GM12874 (cell line): ENCODE results near the gene KLHDC10.

ENCODE experiments used
- TF ChIP-seq, protein P1 (sequence below): IDR thresholded peaks from 2 replicates; pipeline ENCODE4 v1.5.1; 2011; ENCODE audit warnings: low read depth, mild to moderate bottlenecking, control low read depth, low read length, moderate library complexity; ENCODE audit not compliant: insufficient read depth

Gene KLHDC10

DNA sequence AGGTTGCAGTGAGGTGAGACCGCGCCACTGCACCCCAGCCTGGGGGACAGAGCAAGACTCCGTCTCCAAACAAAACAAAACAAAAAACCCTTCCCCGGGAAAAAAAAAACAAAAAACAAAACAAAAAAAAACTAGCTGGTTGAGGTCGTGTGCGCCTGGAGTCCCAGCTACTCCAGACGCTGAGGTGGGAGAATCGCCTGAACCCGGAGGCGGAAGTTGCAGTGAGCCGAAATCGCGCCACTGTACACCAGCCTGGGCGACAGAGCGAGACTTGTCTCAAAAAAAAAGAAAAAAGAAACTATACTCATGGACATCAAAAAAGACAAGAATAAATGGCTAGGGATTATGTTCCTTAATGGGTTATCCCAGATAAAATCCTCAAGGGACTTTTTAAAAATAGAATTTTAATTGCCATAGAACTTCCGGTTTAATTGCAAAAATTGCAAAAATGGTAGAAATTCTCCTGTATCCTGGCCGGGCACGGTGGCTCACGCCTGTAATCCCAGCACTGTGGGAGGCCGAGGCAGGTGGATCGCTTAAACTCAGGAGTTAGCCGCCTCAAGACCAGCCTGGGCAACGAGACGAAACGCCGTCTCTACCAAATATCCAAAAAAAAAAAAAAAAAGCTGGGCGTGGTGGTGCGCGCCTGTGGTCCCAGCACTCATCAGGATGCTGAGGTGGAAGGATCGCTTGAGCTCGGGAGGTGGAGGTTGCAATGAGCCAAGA, 37.8 kb downstream of the KLHDC10 start:
- TF ChIP-seq, protein P1, sequence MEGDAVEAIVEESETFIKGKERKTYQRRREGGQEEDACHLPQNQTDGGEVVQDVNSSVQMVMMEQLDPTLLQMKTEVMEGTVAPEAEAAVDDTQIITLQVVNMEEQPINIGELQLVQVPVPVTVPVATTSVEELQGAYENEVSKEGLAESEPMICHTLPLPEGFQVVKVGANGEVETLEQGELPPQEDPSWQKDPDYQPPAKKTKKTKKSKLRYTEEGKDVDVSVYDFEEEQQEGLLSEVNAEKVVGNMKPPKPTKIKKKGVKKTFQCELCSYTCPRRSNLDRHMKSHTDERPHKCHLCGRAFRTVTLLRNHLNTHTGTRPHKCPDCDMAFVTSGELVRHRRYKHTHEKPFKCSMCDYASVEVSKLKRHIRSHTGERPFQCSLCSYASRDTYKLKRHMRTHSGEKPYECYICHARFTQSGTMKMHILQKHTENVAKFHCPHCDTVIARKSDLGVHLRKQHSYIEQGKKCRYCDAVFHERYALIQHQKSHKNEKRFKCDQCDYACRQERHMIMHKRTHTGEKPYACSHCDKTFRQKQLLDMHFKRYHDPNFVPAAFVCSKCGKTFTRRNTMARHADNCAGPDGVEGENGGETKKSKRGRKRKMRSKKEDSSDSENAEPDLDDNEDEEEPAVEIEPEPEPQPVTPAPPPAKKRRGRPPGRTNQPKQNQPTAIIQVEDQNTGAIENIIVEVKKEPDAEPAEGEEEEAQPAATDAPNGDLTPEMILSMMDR: no peak

- TF ChIP-seq, protein P1: no peak
These were observed 38.5 kb downstream of the KLHDC10 start for GRCh38 chr7:130108809-130109208.

DNA sequence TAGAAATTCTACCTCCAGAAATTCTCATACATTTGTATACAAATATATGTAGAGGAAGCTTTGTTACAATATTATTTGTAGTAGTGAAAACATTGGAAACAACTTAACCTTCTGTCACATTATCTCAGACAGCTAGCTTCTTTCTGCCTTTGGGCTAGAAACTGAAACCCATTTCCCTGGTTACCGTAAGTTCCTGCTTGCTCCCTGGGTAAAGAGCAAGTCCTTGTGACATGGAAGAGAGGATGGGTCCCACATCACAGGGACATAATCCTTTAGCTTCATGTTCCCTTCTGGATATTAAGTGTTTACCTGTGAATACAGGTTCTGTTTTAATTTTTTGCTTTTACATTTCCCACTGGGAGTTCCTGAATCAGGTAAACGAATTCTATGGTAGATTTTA, 41.8 kb downstream of the KLHDC10 start:
- TF ChIP-seq, protein P1: no peak

DNA sequence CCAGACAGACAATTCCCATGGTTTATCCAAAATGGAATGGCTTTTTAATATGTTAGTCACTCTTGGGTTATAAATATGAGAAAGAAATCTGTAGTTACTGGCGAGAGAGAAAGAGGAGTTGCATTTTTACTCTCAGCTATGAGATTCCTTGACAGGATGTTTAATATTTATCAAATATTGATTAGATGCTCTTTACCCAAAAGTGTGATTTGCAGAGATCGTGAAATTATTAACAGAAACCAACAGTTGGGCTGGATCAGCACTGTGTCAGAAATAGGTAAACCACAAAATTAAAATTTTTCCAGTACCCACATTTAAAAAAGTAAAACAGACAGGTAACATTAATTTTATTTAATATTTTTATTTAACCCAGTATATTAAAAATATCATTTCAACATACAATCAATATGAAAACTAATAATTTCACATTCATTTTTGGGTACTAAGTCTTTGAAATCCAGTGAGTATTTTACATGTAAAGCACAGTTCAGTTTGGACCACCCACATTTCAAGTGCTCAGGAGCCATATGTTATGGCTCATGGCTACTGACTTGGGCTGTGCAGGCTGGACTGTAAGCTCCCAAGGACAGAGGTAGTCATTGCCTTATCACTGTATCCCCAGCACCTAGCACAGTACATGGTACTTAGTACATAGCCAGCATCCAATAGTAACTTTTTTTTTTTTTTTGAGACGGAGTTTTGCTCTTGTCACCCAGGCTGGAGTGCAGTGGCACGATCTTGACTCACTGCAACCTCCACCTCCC, 42.5 kb downstream of the KLHDC10 start:
- TF ChIP-seq, protein P1: no peak

- TF ChIP-seq, protein P1: no peak
These were observed 43.6 kb downstream of the KLHDC10 start for GRCh38 chr7:130113887-130114286.

GRCh38 chr7:130114374-130114773, 44.0 kb downstream of the KLHDC10 start:
- TF ChIP-seq, protein P1: no peak

- TF ChIP-seq, protein P1: no peak
These were observed 44.4 kb downstream of the KLHDC10 start for GRCh38 chr7:130114776-130115175.
